ENCODE data around the gene EXPH5.

DNA sequence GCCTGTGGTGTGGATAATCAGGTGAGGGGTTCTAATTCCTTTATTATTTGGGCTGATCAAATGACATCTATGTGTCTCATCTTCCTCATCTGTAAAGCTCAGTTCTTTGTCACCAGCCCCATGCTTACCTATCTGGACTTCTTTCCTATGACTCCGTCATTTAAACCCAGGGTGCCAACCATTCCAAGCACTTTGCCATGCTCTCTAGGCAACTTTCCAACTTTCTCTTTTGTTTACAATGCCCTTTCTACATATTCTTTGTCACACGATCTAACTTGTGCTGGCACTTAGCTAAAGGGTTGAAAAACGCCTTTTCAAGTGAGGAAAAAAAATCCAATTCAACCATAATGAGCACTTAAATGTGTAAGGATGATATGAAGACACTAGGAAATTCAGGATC is 27.9 kb downstream of the EXPH5 start:
- TF ChIP-seq ZNF548 (tag by site-specific recombination; IDR thresholded peaks at IDR 0.05) (no peak), ZNF37A (tag by site-specific recombination; IDR thresholded peaks at IDR 0.05) (no peak), SCRT1 (tag by site-specific recombination; IDR thresholded peaks at IDR 0.05; ENCODE audit: borderline replicate concordance) (no peak), SP7 (tag by site-specific recombination; IDR thresholded peaks at IDR 0.05) (no peak), ZNF169 (tag by site-specific recombination; IDR thresholded peaks at IDR 0.05) (no peak)
- TF ChIP-seq, protein P1, sequence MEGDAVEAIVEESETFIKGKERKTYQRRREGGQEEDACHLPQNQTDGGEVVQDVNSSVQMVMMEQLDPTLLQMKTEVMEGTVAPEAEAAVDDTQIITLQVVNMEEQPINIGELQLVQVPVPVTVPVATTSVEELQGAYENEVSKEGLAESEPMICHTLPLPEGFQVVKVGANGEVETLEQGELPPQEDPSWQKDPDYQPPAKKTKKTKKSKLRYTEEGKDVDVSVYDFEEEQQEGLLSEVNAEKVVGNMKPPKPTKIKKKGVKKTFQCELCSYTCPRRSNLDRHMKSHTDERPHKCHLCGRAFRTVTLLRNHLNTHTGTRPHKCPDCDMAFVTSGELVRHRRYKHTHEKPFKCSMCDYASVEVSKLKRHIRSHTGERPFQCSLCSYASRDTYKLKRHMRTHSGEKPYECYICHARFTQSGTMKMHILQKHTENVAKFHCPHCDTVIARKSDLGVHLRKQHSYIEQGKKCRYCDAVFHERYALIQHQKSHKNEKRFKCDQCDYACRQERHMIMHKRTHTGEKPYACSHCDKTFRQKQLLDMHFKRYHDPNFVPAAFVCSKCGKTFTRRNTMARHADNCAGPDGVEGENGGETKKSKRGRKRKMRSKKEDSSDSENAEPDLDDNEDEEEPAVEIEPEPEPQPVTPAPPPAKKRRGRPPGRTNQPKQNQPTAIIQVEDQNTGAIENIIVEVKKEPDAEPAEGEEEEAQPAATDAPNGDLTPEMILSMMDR (tag by site-specific recombination; IDR thresholded peaks at IDR 0.05), result no peak
- TF ChIP-seq, protein P2, sequence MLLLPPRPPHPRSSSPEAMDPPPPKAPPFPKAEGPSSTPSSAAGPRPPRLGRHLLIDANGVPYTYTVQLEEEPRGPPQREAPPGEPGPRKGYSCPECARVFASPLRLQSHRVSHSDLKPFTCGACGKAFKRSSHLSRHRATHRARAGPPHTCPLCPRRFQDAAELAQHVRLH (tag by site-specific recombination; IDR thresholded peaks at IDR 0.05), result no peak
- TF ChIP-seq, protein P3, sequence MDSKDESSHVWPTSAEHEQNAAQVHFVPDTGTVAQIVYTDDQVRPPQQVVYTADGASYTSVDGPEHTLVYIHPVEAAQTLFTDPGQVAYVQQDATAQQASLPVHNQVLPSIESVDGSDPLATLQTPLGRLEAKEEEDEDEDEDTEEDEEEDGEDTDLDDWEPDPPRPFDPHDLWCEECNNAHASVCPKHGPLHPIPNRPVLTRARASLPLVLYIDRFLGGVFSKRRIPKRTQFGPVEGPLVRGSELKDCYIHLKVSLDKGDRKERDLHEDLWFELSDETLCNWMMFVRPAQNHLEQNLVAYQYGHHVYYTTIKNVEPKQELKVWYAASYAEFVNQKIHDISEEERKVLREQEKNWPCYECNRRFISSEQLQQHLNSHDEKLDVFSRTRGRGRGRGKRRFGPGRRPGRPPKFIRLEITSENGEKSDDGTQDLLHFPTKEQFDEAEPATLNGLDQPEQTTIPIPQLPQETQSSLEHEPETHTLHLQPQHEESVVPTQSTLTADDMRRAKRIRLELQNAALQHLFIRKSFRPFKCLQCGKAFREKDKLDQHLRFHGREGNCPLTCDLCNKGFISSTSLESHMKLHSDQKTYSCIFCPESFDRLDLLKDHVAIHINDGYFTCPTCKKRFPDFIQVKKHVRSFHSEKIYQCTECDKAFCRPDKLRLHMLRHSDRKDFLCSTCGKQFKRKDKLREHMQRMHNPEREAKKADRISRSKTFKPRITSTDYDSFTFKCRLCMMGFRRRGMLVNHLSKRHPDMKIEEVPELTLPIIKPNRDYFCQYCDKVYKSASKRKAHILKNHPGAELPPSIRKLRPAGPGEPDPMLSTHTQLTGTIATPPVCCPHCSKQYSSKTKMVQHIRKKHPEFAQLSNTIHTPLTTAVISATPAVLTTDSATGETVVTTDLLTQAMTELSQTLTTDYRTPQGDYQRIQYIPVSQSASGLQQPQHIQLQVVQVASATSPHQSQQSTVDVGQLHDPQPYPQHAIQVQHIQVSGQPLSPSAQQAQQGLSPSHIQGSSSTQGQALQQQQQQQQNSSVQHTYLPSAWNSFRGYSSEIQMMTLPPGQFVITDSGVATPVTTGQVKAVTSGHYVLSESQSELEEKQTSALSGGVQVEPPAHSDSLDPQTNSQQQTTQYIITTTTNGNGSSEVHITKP (tag by site-specific recombination; IDR thresholded peaks at IDR 0.05), result no peak
- TF ChIP-seq, protein P4, sequence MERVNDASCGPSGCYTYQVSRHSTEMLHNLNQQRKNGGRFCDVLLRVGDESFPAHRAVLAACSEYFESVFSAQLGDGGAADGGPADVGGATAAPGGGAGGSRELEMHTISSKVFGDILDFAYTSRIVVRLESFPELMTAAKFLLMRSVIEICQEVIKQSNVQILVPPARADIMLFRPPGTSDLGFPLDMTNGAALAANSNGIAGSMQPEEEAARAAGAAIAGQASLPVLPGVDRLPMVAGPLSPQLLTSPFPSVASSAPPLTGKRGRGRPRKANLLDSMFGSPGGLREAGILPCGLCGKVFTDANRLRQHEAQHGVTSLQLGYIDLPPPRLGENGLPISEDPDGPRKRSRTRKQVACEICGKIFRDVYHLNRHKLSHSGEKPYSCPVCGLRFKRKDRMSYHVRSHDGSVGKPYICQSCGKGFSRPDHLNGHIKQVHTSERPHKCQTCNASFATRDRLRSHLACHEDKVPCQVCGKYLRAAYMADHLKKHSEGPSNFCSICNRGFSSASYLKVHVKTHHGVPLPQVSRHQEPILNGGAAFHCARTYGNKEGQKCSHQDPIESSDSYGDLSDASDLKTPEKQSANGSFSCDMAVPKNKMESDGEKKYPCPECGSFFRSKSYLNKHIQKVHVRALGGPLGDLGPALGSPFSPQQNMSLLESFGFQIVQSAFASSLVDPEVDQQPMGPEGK (tag by site-specific recombination; IDR thresholded peaks at IDR 0.05), result no peak
